Measurements from ENCODE around the gene ARID3A.

Gene ARID3A

DNA sequence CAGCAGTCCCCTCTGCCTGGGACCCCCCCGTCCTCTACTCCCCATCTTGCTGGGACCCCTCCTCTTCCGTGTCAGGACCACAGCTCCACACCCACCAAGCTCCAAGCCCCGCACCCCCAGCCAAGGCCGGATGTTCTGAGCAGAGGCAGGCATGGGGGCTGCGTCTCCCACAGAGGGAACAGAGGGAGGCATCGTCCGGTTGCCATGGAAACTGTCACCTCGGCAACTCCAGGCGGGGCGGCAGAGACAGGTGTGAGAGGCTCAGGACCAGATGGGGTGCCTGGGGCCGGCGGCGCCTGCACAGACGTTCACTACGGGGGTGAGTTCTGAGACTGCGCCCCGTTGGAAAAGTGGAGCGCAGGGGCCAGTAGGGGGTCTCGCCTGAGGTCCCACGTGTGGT, 27.2 kb upstream of the ARID3A start:
- peaks cover 17% of the 10 kb centered on the region for H3K4me1 Mint-ChIP-seq
- peak; percentile 65 for DNase-seq
- H3K27ac Mint-ChIP-seq, result no peak overlapping the region

DNA sequence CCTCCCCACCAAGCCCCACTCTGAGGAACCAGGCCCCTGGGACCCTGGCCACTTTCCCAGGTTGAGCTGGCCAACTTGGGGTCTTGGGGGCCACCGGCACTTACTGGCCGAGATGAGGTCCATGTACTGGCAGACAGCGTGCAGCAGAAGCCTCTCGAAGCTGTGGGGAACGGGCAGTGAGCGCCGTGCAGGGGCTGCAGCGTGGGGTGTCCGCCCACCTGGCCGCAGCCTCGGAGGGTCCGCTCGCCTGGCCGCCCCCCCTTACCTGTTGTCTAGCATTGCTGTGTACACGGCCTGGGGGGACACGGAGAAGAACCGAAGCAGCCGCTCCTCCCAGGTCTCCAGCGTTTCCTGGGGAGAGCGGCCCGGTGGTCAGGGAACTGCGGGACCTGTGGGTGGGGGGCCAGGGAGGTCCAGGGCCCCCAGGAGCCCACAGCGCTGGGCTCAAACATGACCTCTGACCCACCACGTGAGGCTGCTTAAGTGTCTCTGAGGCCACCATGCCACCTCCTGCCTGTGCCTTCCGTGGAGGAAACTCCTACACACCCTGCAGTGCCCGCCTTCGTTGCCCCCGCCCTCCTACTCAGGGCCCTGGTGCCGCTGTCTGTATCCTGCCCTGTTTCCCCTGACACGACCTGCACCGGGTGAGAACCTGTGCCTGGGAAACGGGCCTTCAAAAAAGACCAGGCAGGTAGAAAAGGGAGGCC, 26.3 kb upstream of the ARID3A start:
- Mint-ChIP-seq H3K4me3 (no peak overlapping the region), H3K27ac (no peak overlapping the region), H3K27me3 (ENCODE audit: low read depth, poor library complexity) (peaks cover 4% of the 10 kb centered on the region), H3K4me1 (peaks cover 23% of the 10 kb centered on the region), H3K9me3 (no peaks in the 10 kb centered on the region), H3K36me3 (ENCODE audit: low read depth) (peaks cover 12% of the 10 kb centered on the region)
- DNase-seq, result no peak
- TF ChIP-seq, protein P1, sequence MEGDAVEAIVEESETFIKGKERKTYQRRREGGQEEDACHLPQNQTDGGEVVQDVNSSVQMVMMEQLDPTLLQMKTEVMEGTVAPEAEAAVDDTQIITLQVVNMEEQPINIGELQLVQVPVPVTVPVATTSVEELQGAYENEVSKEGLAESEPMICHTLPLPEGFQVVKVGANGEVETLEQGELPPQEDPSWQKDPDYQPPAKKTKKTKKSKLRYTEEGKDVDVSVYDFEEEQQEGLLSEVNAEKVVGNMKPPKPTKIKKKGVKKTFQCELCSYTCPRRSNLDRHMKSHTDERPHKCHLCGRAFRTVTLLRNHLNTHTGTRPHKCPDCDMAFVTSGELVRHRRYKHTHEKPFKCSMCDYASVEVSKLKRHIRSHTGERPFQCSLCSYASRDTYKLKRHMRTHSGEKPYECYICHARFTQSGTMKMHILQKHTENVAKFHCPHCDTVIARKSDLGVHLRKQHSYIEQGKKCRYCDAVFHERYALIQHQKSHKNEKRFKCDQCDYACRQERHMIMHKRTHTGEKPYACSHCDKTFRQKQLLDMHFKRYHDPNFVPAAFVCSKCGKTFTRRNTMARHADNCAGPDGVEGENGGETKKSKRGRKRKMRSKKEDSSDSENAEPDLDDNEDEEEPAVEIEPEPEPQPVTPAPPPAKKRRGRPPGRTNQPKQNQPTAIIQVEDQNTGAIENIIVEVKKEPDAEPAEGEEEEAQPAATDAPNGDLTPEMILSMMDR (IDR thresholded peaks at IDR 0.05), result no peak

More for the DNA sequence above, 27.2 kb upstream of the ARID3A start:
- peaks cover 12% of the 10 kb centered on the region for H3K36me3 Mint-ChIP-seq (ENCODE audit: low read depth)
- no peaks in the 10 kb centered on the region for H3K27me3 Mint-ChIP-seq (ENCODE audit: low read depth, poor library complexity)
- TF ChIP-seq, protein P1 (IDR thresholded peaks at IDR 0.05), result no peak
- no peaks in the 10 kb centered on the region for H3K9me3 Mint-ChIP-seq
- H3K4me3 Mint-ChIP-seq, result no peak overlapping the region

DNA sequence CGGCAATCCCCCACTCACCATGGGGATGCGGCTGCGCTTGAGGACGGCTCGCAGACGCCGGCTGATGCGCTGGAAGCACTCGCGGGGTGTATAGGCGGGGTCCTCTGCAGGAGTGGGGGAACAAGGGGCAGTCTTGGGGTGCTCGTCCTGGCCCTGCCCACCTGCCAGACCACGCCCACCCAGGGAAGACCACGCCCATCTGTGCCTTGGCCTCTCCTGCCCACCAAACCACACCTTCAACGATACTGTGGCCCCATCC, 25.9 kb upstream of the ARID3A start:
- H3K4me1 Mint-ChIP-seq, result peaks cover 23% of the 10 kb centered on the region
- H3K4me3 Mint-ChIP-seq, result no peak overlapping the region
- H3K36me3 Mint-ChIP-seq (ENCODE audit: low read depth), result peaks cover 12% of the 10 kb centered on the region
- no peaks in the 10 kb centered on the region for H3K9me3 Mint-ChIP-seq
- no peak for DNase-seq
- TF ChIP-seq, protein P1 (IDR thresholded peaks at IDR 0.05), result no peak
- peaks cover 4% of the 10 kb centered on the region for H3K27me3 Mint-ChIP-seq (ENCODE audit: low read depth, poor library complexity)
- no peak overlapping the region for H3K27ac Mint-ChIP-seq

DNA sequence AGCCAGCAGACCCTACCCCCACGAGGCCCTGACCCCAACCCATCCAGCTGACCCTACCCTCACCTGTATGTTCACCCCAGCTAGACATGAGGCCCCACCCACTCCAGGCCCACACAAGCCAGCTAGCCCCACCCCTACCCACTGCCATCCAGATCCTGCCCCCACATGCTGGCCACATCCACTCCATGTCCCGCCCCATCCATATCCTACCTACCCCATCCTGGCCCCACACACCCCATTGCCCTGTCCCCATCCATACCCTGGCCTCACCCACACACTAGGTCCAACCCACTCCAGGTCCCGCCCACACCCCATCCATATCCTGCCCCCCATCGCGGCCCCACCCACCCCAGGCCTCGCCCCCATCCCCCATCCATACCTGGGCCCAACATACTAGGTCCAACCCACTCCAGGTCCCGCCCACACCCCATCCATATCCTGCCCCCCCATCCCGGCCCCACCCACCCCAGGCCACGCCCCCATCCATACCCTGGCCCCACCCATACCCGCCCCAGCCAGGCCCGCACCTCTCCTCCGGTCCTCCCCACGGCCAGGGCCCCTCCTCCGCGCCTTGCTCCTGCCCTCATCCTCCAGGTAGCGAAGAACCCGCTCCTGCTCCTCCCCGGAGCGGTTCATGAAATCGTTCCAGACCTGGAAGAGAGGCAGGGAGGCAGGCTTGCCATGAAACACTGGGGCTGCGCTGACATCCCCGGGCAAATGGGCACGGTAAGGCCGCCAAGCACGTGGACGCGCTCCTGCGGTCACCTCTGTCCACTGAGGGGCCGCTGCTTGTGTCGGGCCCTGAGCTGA, 25.3 kb upstream of the ARID3A start:
- peaks cover 23% of the 10 kb centered on the region for H3K4me1 Mint-ChIP-seq
- no peaks in the 10 kb centered on the region for H3K9me3 Mint-ChIP-seq
- H3K4me3 Mint-ChIP-seq, result no peak overlapping the region
- no peak for DNase-seq
- H3K36me3 Mint-ChIP-seq (ENCODE audit: low read depth), result peaks cover 12% of the 10 kb centered on the region
- peaks cover 4% of the 10 kb centered on the region for H3K27me3 Mint-ChIP-seq (ENCODE audit: low read depth, poor library complexity)
- TF ChIP-seq, protein P1 (IDR thresholded peaks at IDR 0.05), result no peak
- H3K27ac Mint-ChIP-seq, result no peak overlapping the region

DNA sequence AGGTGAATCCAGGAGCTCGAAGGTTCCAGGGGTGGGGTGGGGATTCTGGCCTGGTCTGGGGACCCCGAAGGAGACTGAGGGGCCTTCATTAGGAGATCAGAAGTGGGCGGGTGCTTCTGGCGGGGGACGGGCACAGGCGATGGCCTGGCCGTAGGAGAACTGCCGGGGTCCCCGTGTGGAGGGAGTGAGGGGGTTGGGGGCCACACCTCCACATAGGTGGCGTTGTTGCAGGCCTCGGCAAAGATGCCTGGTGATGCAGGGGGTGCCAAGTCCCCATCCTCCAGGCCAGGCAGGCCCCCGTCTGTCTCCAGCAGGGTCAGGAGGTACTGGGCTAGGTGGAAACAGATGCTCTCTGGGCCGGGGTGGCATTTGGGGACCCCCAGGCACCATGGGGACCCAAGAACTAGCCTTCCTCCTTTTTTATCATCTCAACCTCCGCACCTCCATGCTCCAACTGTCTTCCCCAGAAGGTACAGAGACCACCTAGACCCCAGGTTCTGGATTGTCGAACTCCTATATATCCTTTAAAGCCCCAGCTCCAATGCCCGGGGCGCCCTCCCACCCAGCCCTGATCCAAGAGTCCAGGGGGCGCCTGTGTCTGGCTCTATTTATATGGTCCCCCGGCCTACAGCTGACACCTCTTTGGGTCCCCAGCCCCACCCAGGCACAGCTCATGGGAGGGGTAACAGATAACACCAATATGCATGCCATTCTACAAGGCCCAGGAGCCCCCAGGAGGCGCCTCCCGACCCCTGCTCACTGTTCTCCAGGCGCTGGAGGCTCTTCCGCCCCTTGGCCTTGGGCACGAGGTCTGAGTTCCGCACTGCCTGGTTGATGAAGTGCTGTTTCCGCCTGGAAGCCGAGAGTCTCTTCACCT, 24.4 kb upstream of the ARID3A start:
- H3K36me3 Mint-ChIP-seq (ENCODE audit: low read depth), result peaks cover 7% of the 10 kb centered on the region
- DNase-seq, result no peak
- TF ChIP-seq, protein P1 (IDR thresholded peaks at IDR 0.05), result no peak
- peaks cover 23% of the 10 kb centered on the region for H3K4me1 Mint-ChIP-seq
- H3K4me3 Mint-ChIP-seq, result no peak overlapping the region
- no peaks in the 10 kb centered on the region for H3K9me3 Mint-ChIP-seq
- no peak overlapping the region for H3K27ac Mint-ChIP-seq
- peaks cover 4% of the 10 kb centered on the region for H3K27me3 Mint-ChIP-seq (ENCODE audit: low read depth, poor library complexity)
